Mucosa of rectum (tissue), 2 donors: ENCODE data around the gene HBZ.
"Not testable (repeated sequence)": the region's sequence is repeated elsewhere in the genome, so short reads cannot be mapped to it uniquely, and the experiment has no call there.

Experiments used
- H3K27ac ChIP-seq, 2 donors: one replicate each; pipeline ENCODE4 v1.7.0; 2013; ENCODE audit warnings: inconsistent platforms in 2 of 2, low read depth in 2 of 2, low read length in 2 of 2
- H3K27me3 ChIP-seq, 2 donors: one replicate each; pipeline ENCODE4 v1.7.0; 2013; ENCODE audit warnings: low read length in 2 of 2; ENCODE audit not compliant: control insufficient read depth in 2 of 2, insufficient read depth in 2 of 2
- H3K36me3 ChIP-seq, 2 donors: one replicate each; pipeline ENCODE4 v1.7.0; 2013; ENCODE audit warnings: low read length in 2 of 2; ENCODE audit not compliant: control insufficient read depth in 2 of 2, insufficient read depth in 2 of 2
- H3K4me1 ChIP-seq, 2 donors: one replicate each; pipeline ENCODE4 v1.7.0; 2013; ENCODE audit warnings: low read length in 2 of 2, mild to moderate bottlenecking in 1 of 2; ENCODE audit not compliant: control insufficient read depth in 2 of 2, insufficient read depth in 2 of 2
- H3K4me3 ChIP-seq, 2 donors: one replicate each; pipeline ENCODE4 v1.7.0; 2013; ENCODE audit warnings: low read length in 2 of 2
- H3K9ac ChIP-seq, 2 donors: one replicate each; pipeline ENCODE4 v1.7.0; 2013; ENCODE audit warnings: low read length in 2 of 2, low read depth in 1 of 2, mild to moderate bottlenecking in 1 of 2
- H3K9me3 ChIP-seq, 2 donors: one replicate each; pipeline ENCODE4 v1.7.0; 2013; ENCODE audit warnings: low read length in 2 of 2; ENCODE audit not compliant: control insufficient read depth in 2 of 2
- donor health status: healthy.
- donor health status: Normal muscosa, but diverticular disease.

HBZ gene

GRCh38 chr16:133716-134115, 18.7 kb upstream of the HBZ start:
- no peak overlapping the region for H3K27ac ChIP-seq
- no peaks in the 10 kb centered on the region for H3K27me3 ChIP-seq
- no peaks in the 10 kb centered on the region for H3K36me3 ChIP-seq
- H3K9ac ChIP-seq: no peak overlapping the region
- no peak overlapping the region for H3K4me3 ChIP-seq
- H3K4me1 ChIP-seq: peaks cover 0 to 6% of the 10 kb centered on the region in 2 donors
- no peaks in the 10 kb centered on the region for H3K9me3 ChIP-seq

DNA sequence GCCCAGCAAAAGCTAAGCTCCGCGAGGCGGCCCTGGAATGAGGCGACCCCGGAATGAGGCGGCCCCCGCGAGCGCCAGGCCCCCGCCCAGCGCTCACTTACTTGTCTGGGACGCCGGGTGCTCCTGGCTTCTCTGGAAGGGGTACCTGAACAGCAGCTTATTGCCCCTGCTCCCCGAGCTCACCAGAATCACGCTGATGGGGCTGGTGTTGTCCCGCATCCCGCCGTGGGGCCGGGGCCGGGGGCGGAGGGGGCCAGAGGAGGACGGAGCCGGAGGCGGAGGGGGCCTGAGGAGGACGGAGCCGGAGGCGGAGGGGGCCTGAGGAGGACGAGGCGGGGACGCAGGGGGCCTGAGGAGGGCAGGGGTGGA, 14.4 kb upstream of the HBZ start:
- Histone ChIP-seq H3K27me3 (no peaks in the 10 kb centered on the region), H3K4me1 (peaks cover 0 to 6% of the 10 kb centered on the region in 2 donors), H3K9ac (peak overlapping the region; percentile 68 to 75), H3K9me3 (no peaks in the 10 kb centered on the region), H3K27ac (no peak overlapping the region), H3K4me3 (peak overlapping the region; percentile 75 to 77), H3K36me3 (no peaks in the 10 kb centered on the region)

DNA sequence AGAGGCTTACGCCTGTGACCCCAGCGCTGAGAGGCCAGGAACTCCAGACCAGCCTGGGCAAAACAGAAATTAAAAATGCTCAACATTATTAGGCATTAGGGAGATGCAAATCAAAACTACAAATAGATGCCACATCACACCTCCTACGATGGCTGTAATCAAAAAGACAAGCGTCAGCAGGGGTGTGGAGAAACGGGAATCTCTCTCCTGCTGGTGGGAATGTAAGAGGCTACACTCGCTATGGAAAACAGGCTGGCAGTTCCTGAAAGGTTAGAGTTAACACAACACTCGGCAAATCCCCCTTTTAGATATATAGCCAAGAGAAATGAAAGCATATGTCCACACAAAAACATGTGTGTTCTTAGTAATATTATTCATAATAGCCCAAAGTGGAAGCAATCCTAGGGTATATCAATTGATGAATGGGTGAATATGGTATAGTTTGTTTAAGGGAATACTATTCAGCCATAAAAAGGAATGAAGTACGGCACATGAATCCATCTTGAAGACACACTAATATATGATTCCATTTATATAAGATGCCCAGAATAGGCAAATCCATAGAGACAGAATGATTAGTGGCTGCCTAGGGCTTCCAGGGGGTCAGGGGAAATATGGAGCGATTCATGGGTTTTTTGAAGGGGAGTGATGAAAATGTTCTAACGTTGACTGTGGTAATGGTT, 12.1 kb upstream of the HBZ start:
- no peak overlapping the region for H3K27ac ChIP-seq
- H3K36me3 ChIP-seq: no peaks in the 10 kb centered on the region
- H3K4me1 ChIP-seq: peaks cover 0 to 6% of the 10 kb centered on the region in 2 donors

GRCh38 chr16:142405-142967, 10.0 kb upstream of the HBZ start:
- Histone ChIP-seq H3K27me3 (no peaks in the 10 kb centered on the region), H3K4me3 (no peak overlapping the region), H3K4me1 (peaks cover 0 to 4% of the 10 kb centered on the region in 2 donors), H3K36me3 (no peaks in the 10 kb centered on the region), H3K9me3 (no peaks in the 10 kb centered on the region), H3K27ac (no peak overlapping the region), H3K9ac (no peak overlapping the region)

More for the DNA sequence above, 12.1 kb upstream of the HBZ start:
- H3K9me3 ChIP-seq: no peaks in the 10 kb centered on the region
- no peak overlapping the region for H3K9ac ChIP-seq
- H3K27me3 ChIP-seq: no peaks in the 10 kb centered on the region
- H3K4me3 ChIP-seq: no peak overlapping the region

- no peaks in the 10 kb centered on the region for H3K4me1 ChIP-seq
- H3K9ac ChIP-seq: no peak overlapping the region
- no peak overlapping the region for H3K27ac ChIP-seq
- no peaks in the 10 kb centered on the region for H3K36me3 ChIP-seq
- H3K27me3 ChIP-seq: no peaks in the 10 kb centered on the region
- H3K4me3 ChIP-seq: no peak overlapping the region
- H3K9me3 ChIP-seq: no peaks in the 10 kb centered on the region
Observed at GRCh38 chr16:143047-143446, 9.4 kb upstream of the HBZ start.

- H3K4me1 ChIP-seq: no peaks in the 10 kb centered on the region
- no peaks in the 10 kb centered on the region for H3K36me3 ChIP-seq
- no peaks in the 10 kb centered on the region for H3K9me3 ChIP-seq
- no peak overlapping the region for H3K27ac ChIP-seq
- no peak overlapping the region for H3K9ac ChIP-seq
- H3K4me3 ChIP-seq: no peak overlapping the region
- no peaks in the 10 kb centered on the region for H3K27me3 ChIP-seq
Observed at GRCh38 chr16:143456-143855, 9.0 kb upstream of the HBZ start.

- no peaks in the 10 kb centered on the region for H3K9me3 ChIP-seq
- H3K4me3 ChIP-seq: no peak overlapping the region
- H3K36me3 ChIP-seq: no peaks in the 10 kb centered on the region
Observed at GRCh38 chr16:144797-145252, 7.6 kb upstream of the HBZ start.

DNA sequence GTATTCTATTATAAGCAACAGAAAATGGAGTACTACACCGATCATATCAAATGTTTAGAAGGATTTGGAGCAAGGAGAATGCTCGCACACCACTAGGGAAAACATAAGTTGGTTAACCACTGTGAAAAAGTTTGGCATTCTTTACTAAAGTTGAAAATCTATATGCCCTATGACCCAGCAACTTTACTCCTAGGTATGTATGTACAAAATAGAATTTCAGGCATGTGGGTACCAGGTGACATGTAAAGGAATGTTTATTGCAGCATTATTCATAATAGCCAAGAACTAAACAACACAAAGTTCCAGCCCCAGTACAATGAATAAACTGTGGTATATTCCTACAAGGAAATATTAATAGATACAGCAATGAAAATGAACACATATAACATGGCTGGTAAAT, 5.8 kb upstream of the HBZ start:
- no peaks in the 10 kb centered on the region for H3K4me1 ChIP-seq
- no peaks in the 10 kb centered on the region for H3K36me3 ChIP-seq
- no peak overlapping the region for H3K27ac ChIP-seq
- H3K9ac ChIP-seq: no peak overlapping the region
- H3K4me3 ChIP-seq: no peak overlapping the region
- H3K27me3 ChIP-seq: peaks cover 0 to 5% of the 10 kb centered on the region in 2 donors
- no peaks in the 10 kb centered on the region for H3K9me3 ChIP-seq

More at GRCh38 chr16:144797-145252, 7.6 kb upstream of the HBZ start:
- no peaks in the 10 kb centered on the region for H3K4me1 ChIP-seq
- no peak overlapping the region for H3K9ac ChIP-seq
- H3K27me3 ChIP-seq: peaks cover 0 to 5% of the 10 kb centered on the region in 2 donors
- no peak overlapping the region for H3K27ac ChIP-seq

- Histone ChIP-seq H3K27me3 (peaks cover 0 to 10% of the 10 kb centered on the region in 2 donors), H3K36me3 (no peaks in the 10 kb centered on the region), H3K4me1 (no peaks in the 10 kb centered on the region), H3K27ac (no peak overlapping the region), H3K9ac (no peak overlapping the region), H3K9me3 (no peaks in the 10 kb centered on the region), H3K4me3 (no peak overlapping the region)
Observed at GRCh38 chr16:149024-149660, 3.3 kb upstream of the HBZ start.

GRCh38 chr16:153129-153521, 681 bp downstream of the HBZ start:
- H3K4me1 ChIP-seq, H3K4me3 ChIP-seq, H3K27ac ChIP-seq, H3K36me3 ChIP-seq, H3K9ac ChIP-seq, H3K9me3 ChIP-seq: not testable (repeated sequence)
- peaks cover 12 to 14% of the 10 kb centered on the region in 2 donors for H3K27me3 ChIP-seq
